HUDEP-2 (cell line): ENCODE measurements around the gene APOA4.

Experiments used
- DNase-seq, 76 experiments: peaks; one replicate each; lab custom pipeline; 2025; ENCODE audit not compliant: unreplicated experiment in 76 of 76; lab: John Stamatoyannopoulos, UW

The APOA4 gene

GRCh38 chr11:116823031-116823843 is at the start of gene APOA4:
Gene APOA4, minus strand, starts transcription at chr11:116823304. Its CDS starts 113 bp downstream, at chr11:116823191.
- DNase-seq = no peak

- no peak for DNase-seq
Observed at GRCh38 chr11:116871248-116871647, 48.1 kb upstream of the APOA4 start.

- no peak for DNase-seq
Observed at GRCh38 chr11:116870054-116870453, 47.0 kb upstream of the APOA4 start.

GRCh38 chr11:116869610-116870009 is 46.5 kb upstream of the APOA4 start:
- DNase-seq = no peak

GRCh38 chr11:116868066-116868465 is 45.0 kb upstream of the APOA4 start:
- no peak for DNase-seq

- no peak for DNase-seq
Observed at GRCh38 chr11:116867619-116868018, 44.5 kb upstream of the APOA4 start.

- no peak for DNase-seq
Observed at GRCh38 chr11:116866804-116867455, 43.8 kb upstream of the APOA4 start.

GRCh38 chr11:116865696-116866095 is 42.6 kb upstream of the APOA4 start:
- DNase-seq = no peak

GRCh38 chr11:116864531-116864930 is 41.4 kb upstream of the APOA4 start:
- no peak for DNase-seq

GRCh38 chr11:116862951-116863350 is 39.8 kb upstream of the APOA4 start:
- no peak for DNase-seq

- no peak for DNase-seq
Observed at GRCh38 chr11:116862185-116862584, 39.1 kb upstream of the APOA4 start.

GRCh38 chr11:116861539-116861938 is 38.4 kb upstream of the APOA4 start:
- DNase-seq = peak in 10 of 76 experiments; percentile 5 to 38 (median 19)

GRCh38 chr11:116860303-116860702 is 37.2 kb upstream of the APOA4 start:
- DNase-seq = peak in 13 of 76 experiments; percentile 4 to 66 (median 19)

- DNase-seq = no peak
Observed at GRCh38 chr11:116859175-116859574, 36.1 kb upstream of the APOA4 start.

GRCh38 chr11:116857936-116858335 is 34.8 kb upstream of the APOA4 start:
- DNase-seq = peak in 6 of 76 experiments; percentile 3 to 22 (median 8)

- DNase-seq = no peak
Observed at GRCh38 chr11:116857316-116857715, 34.2 kb upstream of the APOA4 start.

- no peak for DNase-seq
Observed at GRCh38 chr11:116856423-116856822, 33.3 kb upstream of the APOA4 start.

- DNase-seq = no peak
Observed at GRCh38 chr11:116855413-116855812, 32.3 kb upstream of the APOA4 start.

GRCh38 chr11:116853461-116854073 is 30.5 kb upstream of the APOA4 start:
- DNase-seq = peak in 1 of 76 experiments; percentile 5

- peak in 6 of 76 experiments; percentile 3 to 36 (median 11) for DNase-seq
Observed at GRCh38 chr11:116852261-116853031, 29.3 kb upstream of the APOA4 start.

GRCh38 chr11:116851626-116852025 is 28.5 kb upstream of the APOA4 start:
- DNase-seq = no peak
